ENCODE data around the gene TMEM39B.

GRCh38 chr1:32105338-32105737 is 32.6 kb downstream of the TMEM39B start:
- no peak for TF ChIP-seq CTCF (IDR thresholded peaks at IDR 0.05; ENCODE audit: low read depth, low read length)
- no peak for TF ChIP-seq MYC (IDR thresholded peaks at IDR 0.05; ENCODE audit: low read depth, low read length)
- no peak for TF ChIP-seq MAX (IDR thresholded peaks at IDR 0.05; ENCODE audit: low read depth, low read length)
- no peak for TF ChIP-seq POLR2A (IDR thresholded peaks at IDR 0.05; ENCODE audit: extremely low read depth, insufficient read length)
